IMR-90 (cell line): Measurements from ENCODE around the gene FAM90A1. TPM values are rescaled to one million over a fixed set of nuclear protein-coding genes. Genes with fewer than 3 reads are reported as not detected.
"Not testable (repeated sequence)": the region's sequence is repeated elsewhere in the genome, so short reads cannot be mapped to it uniquely, and the experiment has no call there.

Source experiments
- ATAC-seq: fragments of 200-7000 bp; cut with Tn5 transposase; 2 replicates; pipeline ENCODE4 v1.9.1; 2020; ENCODE audit warnings: low read depth, mild to moderate bottlenecking, moderate library complexity
- BruUV-seq: library from RNA; stranded (reverse); fragments of 400-500 nt; replicated peaks from 2 replicates; lab custom pipeline; 2021; lab: Mats Ljungman, UMichigan
- CTCF ChIA-PET: fragments of 300-600 bp; formaldehyde crosslinking; extraction: SDS; loops from one replicate; lab custom pipeline; 2021; ENCODE audit warnings: antibody characterized with exemption; lab: Yijun Ruan, JAX
- POLR2A ChIA-PET: fragments of 300-600 bp; sonication (Branson Sonifier 250); formaldehyde crosslinking; loops from one replicate; lab custom pipeline; 2022; ENCODE audit warnings: antibody characterized with exemption; ENCODE audit not compliant: unreplicated experiment; lab: Charles Lee
- DNase-seq: peaks from one replicate; pipeline ENCODE4 v3.0.0; 2013
- H2AFZ ChIP-seq: replicated peaks from 2 replicates; pipeline ENCODE3; 2013; ENCODE audit warnings: low read length, mild to moderate bottlenecking; ENCODE audit not compliant: poor library complexity
- H2AK5ac ChIP-seq: 2 replicates; pipeline ENCODE4 v1.6.1; 2013; ENCODE audit warnings: low read depth, low read length, inconsistent platforms
- H2AK9ac ChIP-seq: replicated peaks from 2 replicates; pipeline ENCODE3; 2013; ENCODE audit warnings: mild to moderate bottlenecking, low read depth, low read length, moderate library complexity; ENCODE audit not compliant: poor library complexity
- H2BK120ac ChIP-seq: 2 replicates; pipeline ENCODE4 v1.6.1; 2013; ENCODE audit warnings: low read depth, low read length, inconsistent platforms
- H2BK15ac ChIP-seq: 3 replicates; pipeline ENCODE4 v1.6.1; 2013; ENCODE audit warnings: low read depth, low read length, inconsistent platforms
- H2BK20ac ChIP-seq: 2 replicates; pipeline ENCODE4 v1.6.1; 2013; ENCODE audit warnings: low read depth, mild to moderate bottlenecking, inconsistent platforms, low read length, moderate library complexity
- H2BK5ac ChIP-seq: 2 replicates; pipeline ENCODE4 v1.6.1; 2013; ENCODE audit warnings: mild to moderate bottlenecking, low read depth, low read length, inconsistent platforms; ENCODE audit not compliant: poor library complexity, severe bottlenecking
- H3K14ac ChIP-seq: replicated peaks from 2 replicates; pipeline ENCODE4 v1.6.1; 2013; ENCODE audit warnings: low read depth, low read length, inconsistent platforms
- H3K18ac ChIP-seq: 2 replicates; pipeline ENCODE4 v1.6.1; 2013; ENCODE audit warnings: low read depth, low read length, control low read depth
- H3K23ac ChIP-seq: 2 replicates; pipeline ENCODE4 v1.6.1; 2013; ENCODE audit warnings: low read depth, low read length, inconsistent platforms
- H3K27ac ChIP-seq: 2 replicates; pipeline ENCODE4 v1.5.1; 2013; ENCODE audit warnings: mild to moderate bottlenecking, control low read depth, low read length; ENCODE audit not compliant: insufficient read depth
- H3K27me3 ChIP-seq: 2 replicates; pipeline ENCODE4 v1.6.1; 2013; ENCODE audit warnings: low read length; ENCODE audit not compliant: control insufficient read depth, insufficient read depth
- H3K36me3 ChIP-seq: 2 replicates; pipeline ENCODE4 v1.6.1; 2013; ENCODE audit warnings: low read length, mixed read lengths; ENCODE audit not compliant: control insufficient read depth, insufficient read depth
- H3K4ac ChIP-seq: 2 replicates; pipeline ENCODE4 v1.6.1; 2013; ENCODE audit warnings: low read depth, low read length, inconsistent platforms
- H3K4me1 ChIP-seq: 2 replicates; pipeline ENCODE4 v1.6.1; 2013; ENCODE audit warnings: low read length, mixed read lengths; ENCODE audit not compliant: control insufficient read depth, insufficient read depth
- H3K4me2 ChIP-seq: 2 replicates; pipeline ENCODE4 v1.6.1; 2013; ENCODE audit warnings: low read depth, mild to moderate bottlenecking, control low read depth, low read length, moderate library complexity
- H3K4me3 ChIP-seq: 2 replicates; pipeline ENCODE4 v1.5.1; 2013; ENCODE audit warnings: low read depth, mild to moderate bottlenecking, control low read depth, low read length, moderate library complexity; ENCODE audit not compliant: insufficient read depth
- H3K56ac ChIP-seq: 2 replicates; pipeline ENCODE4 v1.6.1; 2013; ENCODE audit warnings: low read length, inconsistent platforms; ENCODE audit not compliant: insufficient read depth; ENCODE audit errors: extremely low read depth
- H3K79me1 ChIP-seq, 2 experiments: 2 replicates each; pipeline ENCODE4 v1.6.1; 2013; ENCODE audit warnings: low read length in 2 of 2, inconsistent platforms in 1 of 2, low read depth in 1 of 2
- H3K9ac ChIP-seq: 2 replicates; pipeline ENCODE4 v1.6.1; 2013; ENCODE audit warnings: low read depth, low read length, control low read depth
- H3K9me1 ChIP-seq: 2 replicates; pipeline ENCODE4 v1.6.1; 2013; ENCODE audit warnings: low read length, inconsistent platforms; ENCODE audit not compliant: insufficient read depth
- H3K9me3 ChIP-seq: 2 replicates; pipeline ENCODE4 v1.6.1; 2013; ENCODE audit warnings: low read length; ENCODE audit not compliant: control insufficient read depth, insufficient read depth
- H4K20me1 ChIP-seq: 2 replicates; pipeline ENCODE4 v1.6.1; 2013; ENCODE audit warnings: low read length, inconsistent platforms; ENCODE audit not compliant: insufficient read depth
- H4K5ac ChIP-seq: 2 replicates; pipeline ENCODE4 v1.6.1; 2013; ENCODE audit warnings: mild to moderate bottlenecking, low read depth, low read length, control low read depth
- H4K8ac ChIP-seq, 2 experiments: 2 replicates each; pipeline ENCODE4 v1.6.1; 2013; ENCODE audit warnings: low read depth in 2 of 2, low read length in 2 of 2, control low read depth in 1 of 2, inconsistent platforms in 1 of 2
- H4K91ac ChIP-seq: 2 replicates; pipeline ENCODE4 v1.6.1; 2013; ENCODE audit warnings: low read depth, low read length, inconsistent platforms; ENCODE audit not compliant: insufficient read depth
- MAFK ChIP-seq: IDR thresholded peaks from 2 replicates; pipeline ENCODE4 v1.6.1; 2012; ENCODE audit warnings: low read depth, low read length, improper control_type of control experiment
- WGBS, 2 experiments: methylation state at CpG; one replicate each; pipeline versions ENCODE4 v1.1.5 to v1.1.7; 2013; ENCODE audit warnings: missing lambda C conversion rate in 2 of 2; ENCODE audit not compliant: insufficient read length in 1 of 2; ENCODE audit errors: extremely low coverage in 2 of 2; 5-methylcytosine and 5-hydroxymethylcytosine counted together
- dilution Hi-C: fragments of 300-500 bp; cut with HindIII; formaldehyde crosslinking; loops from one replicate; pipeline ENCODE4 v1.14.3; 2018; ENCODE audit warnings: low sequenced_read_pairs; ENCODE audit not compliant: unreplicated experiment
- in situ Hi-C: fragments of 300-500 bp; cut with MboI; formaldehyde crosslinking; loops from 3 replicates; pipeline ENCODE4 v1.14.3; 2019; ENCODE audit warnings: low sequenced_read_pairs, inconsistent platforms, mixed read lengths
- intact Hi-C: fragments of 100-400 bp; cut with micrococcal nuclease; formaldehyde crosslinking; loops from 2 replicates; pipeline ENCODE4 v1.10.0; 2022
- polyA plus RNA-seq, 3 experiments: library from polyadenylated mRNA; depleted of rRNA; stranded (reverse); fragments of >200 nt; gene quantifications; 2 replicates each; pipeline ENCODE4 v1.2.3, GENCODE V29; 2012; ENCODE audit warnings: low replicate concordance in 1 of 3
- total RNA-seq: library from RNA; depleted of rRNA; stranded (reverse); fragments of >200 nt; gene quantifications from 2 replicates; pipeline ENCODE4 v1.2.3, GENCODE V29; 2012

The FAM90A1 gene
- total and polyA plus RNA-seq, 2 of the 4 experiments (the other 2 are of a cell fraction): 0.09 TPM; not detected in 1

DNA sequence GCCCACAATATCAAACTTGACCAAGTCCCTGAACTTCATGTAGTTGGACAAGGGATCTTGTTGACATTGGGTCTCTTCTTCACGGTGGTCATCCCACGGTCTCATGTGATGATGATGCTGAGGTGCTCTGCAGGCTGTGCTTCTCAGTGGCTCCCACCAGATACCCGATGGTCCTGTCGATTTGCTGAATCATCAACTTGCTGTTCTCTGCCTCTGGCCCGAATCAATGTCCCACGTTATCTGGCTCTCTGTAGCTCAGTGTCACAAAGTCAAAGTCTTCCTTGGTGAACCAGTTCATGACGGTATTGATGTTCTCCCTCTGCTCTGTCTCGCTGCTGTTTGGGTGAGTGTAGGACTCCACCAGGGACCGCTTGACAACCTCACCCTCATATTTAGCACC, 27.3 kb upstream of the FAM90A1 start:
- H3K18ac ChIP-seq, H3K9me3 ChIP-seq, H3K9ac ChIP-seq, H2AFZ ChIP-seq, H3K27ac ChIP-seq, H3K9me1 ChIP-seq, H3K27me3 ChIP-seq, H2BK5ac ChIP-seq, H3K23ac ChIP-seq, H4K20me1 ChIP-seq, intact Hi-C loops, H2AK9ac ChIP-seq, POLR2A ChIA-PET, ATAC-seq, H3K56ac ChIP-seq, H4K5ac ChIP-seq, H2BK15ac ChIP-seq, H3K14ac ChIP-seq, BruUV-seq, H4K91ac ChIP-seq, H3K4me1 ChIP-seq, CTCF ChIA-PET, dilution Hi-C loops, H3K79me1 ChIP-seq, H3K4me2 ChIP-seq, H4K8ac ChIP-seq, DNase-seq, H3K36me3 ChIP-seq, in situ Hi-C loops, H2BK20ac ChIP-seq, H3K4me3 ChIP-seq, H2BK120ac ChIP-seq, H2AK5ac ChIP-seq, H3K4ac ChIP-seq: not testable (repeated sequence)
- TF ChIP-seq MAFK: peak; percentile 27; the same call in 1 of the 2 replicates
- 96% methylated on average over 4 of the region's 9 CpGs; no CpG with 5 or more reads in 1 of the 2 experiments for WGBS, 2 experiments

DNA sequence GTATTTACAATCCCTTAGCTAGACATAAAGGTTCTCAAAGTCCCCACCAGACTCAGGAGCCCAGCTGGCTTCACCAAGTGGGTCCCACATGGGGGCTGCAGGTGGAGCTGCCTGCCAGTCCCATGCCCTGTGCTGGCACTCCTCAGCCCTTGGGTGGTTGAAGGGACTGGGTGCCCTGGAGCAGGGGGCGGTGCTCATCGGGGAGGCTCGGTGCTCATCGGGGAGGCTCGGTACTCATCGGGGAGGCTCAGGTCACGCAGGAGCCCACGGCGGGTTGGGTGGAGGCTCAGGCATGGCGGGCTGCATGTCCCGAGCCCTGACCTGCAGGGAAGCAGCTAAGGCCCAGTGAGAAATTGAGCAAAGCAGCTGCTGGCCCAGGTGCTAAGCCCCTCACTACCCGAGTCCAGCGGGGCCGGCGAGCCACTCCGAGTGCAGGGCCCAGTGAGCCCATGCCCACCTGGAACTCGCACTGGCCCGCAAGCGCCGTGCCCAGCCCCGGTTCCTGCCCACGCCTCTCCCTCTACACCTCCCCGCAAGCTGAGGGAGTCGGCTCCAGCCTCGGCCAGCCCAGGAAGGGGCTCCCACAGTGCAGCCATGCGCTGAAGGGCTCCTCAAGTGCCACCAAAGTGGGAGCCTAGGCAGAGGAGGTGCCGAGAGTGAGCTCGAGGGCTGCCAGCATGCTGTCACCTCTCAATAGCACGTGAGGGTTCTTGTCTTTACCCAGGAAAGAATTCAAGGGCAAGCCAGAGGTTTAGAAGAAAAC, 24.8 kb upstream of the FAM90A1 start:
- in situ Hi-C loops, H2BK20ac ChIP-seq, H3K4me2 ChIP-seq, H3K27ac ChIP-seq, H3K14ac ChIP-seq, H3K9me1 ChIP-seq, H2BK5ac ChIP-seq, H3K36me3 ChIP-seq, H3K4me1 ChIP-seq, H3K23ac ChIP-seq, H3K4me3 ChIP-seq, POLR2A ChIA-PET, H2AK9ac ChIP-seq, H3K27me3 ChIP-seq, intact Hi-C loops, H2AFZ ChIP-seq, H3K79me1 ChIP-seq, H3K4ac ChIP-seq, CTCF ChIA-PET, H2AK5ac ChIP-seq, DNase-seq, H2BK15ac ChIP-seq, H4K91ac ChIP-seq, H3K9me3 ChIP-seq, H4K20me1 ChIP-seq, dilution Hi-C loops, H4K8ac ChIP-seq, H3K18ac ChIP-seq, H4K5ac ChIP-seq, BruUV-seq, H3K9ac ChIP-seq, ATAC-seq, H3K56ac ChIP-seq, H2BK120ac ChIP-seq: not testable (repeated sequence)
- no CpG with 5 or more reads among the region's 29 CpGs for WGBS, 2 experiments
